NK-92 (cell line): ENCODE measurements around the gene TNFRSF1B.

Experiments
- DNase-seq: peaks from one replicate; lab custom pipeline; 2025; ENCODE audit not compliant: unreplicated experiment; lab: John Stamatoyannopoulos, UW

TNFRSF1B gene

DNA sequence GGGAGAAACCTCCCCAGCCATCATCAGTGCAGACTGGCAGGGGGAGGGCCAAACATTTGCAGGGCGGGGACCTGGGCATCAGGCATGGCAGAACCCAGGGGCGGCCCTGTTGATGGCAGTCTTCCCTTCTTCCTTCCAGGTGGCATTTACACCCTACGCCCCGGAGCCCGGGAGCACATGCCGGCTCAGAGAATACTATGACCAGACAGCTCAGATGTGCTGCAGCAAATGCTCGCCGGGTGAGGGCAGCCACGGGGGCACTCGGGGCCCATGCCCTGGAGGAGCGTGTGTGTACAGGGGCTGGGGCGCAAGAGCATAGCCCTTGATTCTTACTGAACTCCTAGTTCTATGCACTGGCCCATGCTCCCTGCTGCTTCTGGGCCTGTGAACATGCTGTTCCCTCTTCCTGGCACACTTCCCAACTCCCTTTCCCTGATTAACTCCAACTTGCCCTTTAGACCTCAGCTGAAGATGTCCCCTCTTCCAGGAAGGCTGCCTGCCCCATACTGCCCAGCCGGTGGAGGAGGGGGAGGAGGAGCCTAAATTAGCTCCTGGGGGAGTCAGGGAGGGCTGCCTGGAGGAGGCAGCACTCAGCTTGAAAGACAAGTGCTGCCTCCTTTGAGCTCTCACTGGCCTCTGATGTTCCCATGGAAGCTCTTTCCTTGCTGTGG is 22.0 kb downstream of the TNFRSF1B start:
- DNase-seq = no peak

DNA sequence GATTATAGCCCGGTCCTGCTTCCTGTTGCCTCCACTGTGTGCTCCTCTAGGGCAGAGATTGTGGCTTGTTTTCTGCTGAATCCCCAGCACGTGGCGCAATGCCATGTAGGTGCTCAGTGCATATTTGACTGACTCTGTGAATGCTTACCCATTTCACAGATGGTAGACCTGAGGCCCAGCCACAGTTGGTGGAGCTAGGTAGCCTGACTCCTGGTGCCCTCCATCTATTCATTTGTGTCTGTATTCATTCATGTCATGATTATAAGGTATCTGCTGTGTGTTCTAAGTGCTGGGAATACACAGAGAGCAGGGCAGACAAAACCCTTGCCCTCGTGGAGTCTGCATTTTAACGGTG is 22.5 kb downstream of the TNFRSF1B start:
- DNase-seq = no peak

- DNase-seq = no peak
Observed at GRCh38 chr1:12191242-12192032, 24.6 kb downstream of the TNFRSF1B start.

GRCh38 chr1:12194666-12195216 is 27.9 kb downstream of the TNFRSF1B start:
- no peak for DNase-seq

- DNase-seq = no peak
Observed at GRCh38 chr1:12195416-12195815, 28.6 kb downstream of the TNFRSF1B start.

GRCh38 chr1:12196641-12197482 is 30.1 kb downstream of the TNFRSF1B start:
- no peak for DNase-seq

DNA sequence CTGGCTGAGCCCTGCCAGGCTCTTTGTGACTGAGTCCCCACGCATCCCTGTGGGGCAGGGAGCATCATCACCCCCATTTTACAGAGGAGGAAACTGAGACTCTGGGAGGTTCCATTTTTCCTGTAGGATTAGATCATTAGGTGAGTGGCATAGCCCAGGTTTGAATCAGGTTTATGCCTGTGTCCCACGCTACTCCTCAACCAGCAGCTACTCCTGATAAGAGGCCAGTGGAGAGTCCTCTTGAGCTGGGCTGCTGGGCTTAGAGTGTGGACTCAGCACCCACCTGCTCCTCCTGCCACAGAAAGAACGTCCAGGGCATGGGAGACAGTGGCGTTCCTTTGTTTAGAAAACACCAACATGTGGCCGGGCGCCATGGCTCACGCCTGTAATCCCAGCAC is 30.7 kb downstream of the TNFRSF1B start:
- no peak for DNase-seq

DNA sequence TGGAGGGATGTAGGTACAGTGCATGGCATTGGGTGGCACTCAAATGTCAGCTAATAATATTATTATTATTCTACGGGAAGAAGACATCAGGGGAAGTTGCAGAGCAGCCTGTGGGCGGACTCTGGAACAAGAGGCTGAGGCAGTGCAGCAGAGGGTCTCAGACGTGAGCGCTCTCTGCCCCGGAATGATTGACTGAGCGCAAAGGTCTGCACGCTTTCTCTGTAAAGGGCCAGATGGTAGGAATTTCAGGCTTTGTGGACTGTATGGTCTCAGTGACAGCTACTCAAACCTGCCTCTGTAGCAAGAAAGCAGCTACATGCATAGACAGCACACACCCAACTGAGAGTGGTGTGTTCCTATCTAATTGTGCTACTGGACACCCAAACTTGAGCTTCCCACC is 33.4 kb downstream of the TNFRSF1B start:
- DNase-seq = no peak

GRCh38 chr1:12201352-12202189 is 34.8 kb downstream of the TNFRSF1B start:
- DNase-seq = no peak

- DNase-seq = no peak
Observed at GRCh38 chr1:12202190-12202497, 35.4 kb downstream of the TNFRSF1B start.

DNA sequence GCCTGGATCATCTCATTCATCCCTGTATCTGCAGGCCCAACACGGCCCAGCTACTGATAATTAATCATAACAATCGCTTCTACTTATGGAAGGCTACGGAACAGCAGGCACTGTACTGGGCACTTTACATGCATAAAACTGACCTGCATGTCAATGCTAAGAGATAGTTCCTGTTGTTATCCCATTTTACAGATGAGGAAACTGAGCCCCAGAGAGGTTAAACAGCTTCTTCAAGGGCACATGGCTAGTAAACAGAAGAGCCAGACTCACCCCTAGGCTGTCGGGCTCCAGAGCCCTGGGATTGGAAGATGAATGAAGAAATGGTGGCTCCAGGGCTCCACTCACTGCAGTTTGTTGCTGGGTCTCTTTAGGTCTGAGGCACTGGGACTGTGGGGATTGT is 35.8 kb downstream of the TNFRSF1B start:
- no peak for DNase-seq

- no peak for DNase-seq
Observed at GRCh38 chr1:12203216-12204007, 36.6 kb downstream of the TNFRSF1B start.

- DNase-seq = no peak
Observed at GRCh38 chr1:12204140-12204539, 37.3 kb downstream of the TNFRSF1B start.

GRCh38 chr1:12204754-12205658 is 38.2 kb downstream of the TNFRSF1B start:
- DNase-seq = no peak

GRCh38 chr1:12206238-12206637 is 39.4 kb downstream of the TNFRSF1B start:
- DNase-seq = no peak

DNA sequence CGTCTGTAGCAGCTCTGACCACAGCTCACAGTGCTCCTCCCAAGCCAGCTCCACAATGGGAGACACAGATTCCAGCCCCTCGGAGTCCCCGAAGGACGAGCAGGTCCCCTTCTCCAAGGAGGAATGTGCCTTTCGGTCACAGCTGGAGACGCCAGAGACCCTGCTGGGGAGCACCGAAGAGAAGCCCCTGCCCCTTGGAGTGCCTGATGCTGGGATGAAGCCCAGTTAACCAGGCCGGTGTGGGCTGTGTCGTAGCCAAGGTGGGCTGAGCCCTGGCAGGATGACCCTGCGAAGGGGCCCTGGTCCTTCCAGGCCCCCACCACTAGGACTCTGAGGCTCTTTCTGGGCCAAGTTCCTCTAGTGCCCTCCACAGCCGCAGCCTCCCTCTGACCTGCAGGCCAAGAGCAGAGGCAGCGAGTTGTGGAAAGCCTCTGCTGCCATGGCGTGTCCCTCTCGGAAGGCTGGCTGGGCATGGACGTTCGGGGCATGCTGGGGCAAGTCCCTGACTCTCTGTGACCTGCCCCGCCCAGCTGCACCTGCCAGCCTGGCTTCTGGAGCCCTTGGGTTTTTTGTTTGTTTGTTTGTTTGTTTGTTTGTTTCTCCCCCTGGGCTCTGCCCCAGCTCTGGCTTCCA is 40.1 kb downstream of the TNFRSF1B start:
- no peak for DNase-seq

- no peak for DNase-seq
Observed at GRCh38 chr1:12208271-12208670, 41.5 kb downstream of the TNFRSF1B start.

GRCh38 chr1:12208764-12209494 is 42.1 kb downstream of the TNFRSF1B start:
- peak; percentile 42 for DNase-seq
